Vagina (tissue), 2 donors: ENCODE results near the gene DAP3.
"Not testable (repeated sequence)": the region's sequence is repeated elsewhere in the genome, so short reads cannot be mapped to it uniquely, and the experiment has no call there.

Experiments used
- POLR2A ChIP-seq, 2 donors: fragments of 450-650 bp; IDR thresholded peaks; one replicate each; pipeline ENCODE4 v1.6.1; 2017; ENCODE audit warnings: antibody characterized with exemption in 2 of 2, mild to moderate bottlenecking in 2 of 2, moderate library complexity in 2 of 2
- TF ChIP-seq, protein P1 (sequence below), 3 experiments: fragments of 450-650 bp in 2 of 3; fragments of 200-600 bp in 1 of 3; sonication (generic) in 1 of 3; IDR thresholded peaks; one replicate each; pipeline ENCODE4 v1.5.1; 2017 to 2019; ENCODE audit warnings: antibody characterized with exemption in 3 of 3, mild to moderate bottlenecking in 2 of 3, moderate library complexity in 2 of 3

GRCh38 chr1:155687705-155688323 lies 1.1 kb upstream of the DAP3 start:
- TF ChIP-seq, protein P1, sequence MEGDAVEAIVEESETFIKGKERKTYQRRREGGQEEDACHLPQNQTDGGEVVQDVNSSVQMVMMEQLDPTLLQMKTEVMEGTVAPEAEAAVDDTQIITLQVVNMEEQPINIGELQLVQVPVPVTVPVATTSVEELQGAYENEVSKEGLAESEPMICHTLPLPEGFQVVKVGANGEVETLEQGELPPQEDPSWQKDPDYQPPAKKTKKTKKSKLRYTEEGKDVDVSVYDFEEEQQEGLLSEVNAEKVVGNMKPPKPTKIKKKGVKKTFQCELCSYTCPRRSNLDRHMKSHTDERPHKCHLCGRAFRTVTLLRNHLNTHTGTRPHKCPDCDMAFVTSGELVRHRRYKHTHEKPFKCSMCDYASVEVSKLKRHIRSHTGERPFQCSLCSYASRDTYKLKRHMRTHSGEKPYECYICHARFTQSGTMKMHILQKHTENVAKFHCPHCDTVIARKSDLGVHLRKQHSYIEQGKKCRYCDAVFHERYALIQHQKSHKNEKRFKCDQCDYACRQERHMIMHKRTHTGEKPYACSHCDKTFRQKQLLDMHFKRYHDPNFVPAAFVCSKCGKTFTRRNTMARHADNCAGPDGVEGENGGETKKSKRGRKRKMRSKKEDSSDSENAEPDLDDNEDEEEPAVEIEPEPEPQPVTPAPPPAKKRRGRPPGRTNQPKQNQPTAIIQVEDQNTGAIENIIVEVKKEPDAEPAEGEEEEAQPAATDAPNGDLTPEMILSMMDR (IDR thresholded peaks at IDR 0.05) = not testable (repeated sequence)
- TF ChIP-seq POLR2A (IDR thresholded peaks at IDR 0.05) = not testable (repeated sequence)
